Ramos (cell line): ENCODE measurements around the gene PKHD1.

ENCODE experiments used
- in situ Hi-C: fragments of 300-500 bp; cut with MboI; formaldehyde crosslinking; loops from one replicate; pipeline ENCODE4 v1.14.3; 2022; ENCODE audit warnings: low sequenced_read_pairs; ENCODE audit not compliant: unreplicated experiment

Gene PKHD1

GRCh38 chr6:51824940-51825339 is 262.5 kb downstream of the PKHD1 start:
- in situ Hi-C loops: no loop called here

DNA sequence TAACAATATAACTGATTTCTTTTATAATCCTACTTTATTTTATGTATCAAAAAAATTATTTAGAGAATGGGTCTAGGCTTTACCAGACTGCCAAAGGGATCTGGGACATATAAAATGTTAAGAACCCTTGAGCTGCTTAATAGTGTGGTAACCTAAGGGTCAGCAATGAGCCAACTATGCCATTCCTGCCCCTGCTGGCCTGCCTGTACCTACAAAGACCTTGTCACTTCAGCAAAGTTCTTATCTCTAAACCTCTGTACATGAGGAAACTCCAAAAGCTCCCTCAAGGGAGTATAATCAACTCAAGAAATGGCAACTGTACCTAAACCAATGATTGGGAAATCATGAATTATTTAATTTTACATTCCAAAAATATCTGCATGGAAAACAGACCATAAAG is 266.9 kb downstream of the PKHD1 start:
- in situ Hi-C loops: no loop called here

DNA sequence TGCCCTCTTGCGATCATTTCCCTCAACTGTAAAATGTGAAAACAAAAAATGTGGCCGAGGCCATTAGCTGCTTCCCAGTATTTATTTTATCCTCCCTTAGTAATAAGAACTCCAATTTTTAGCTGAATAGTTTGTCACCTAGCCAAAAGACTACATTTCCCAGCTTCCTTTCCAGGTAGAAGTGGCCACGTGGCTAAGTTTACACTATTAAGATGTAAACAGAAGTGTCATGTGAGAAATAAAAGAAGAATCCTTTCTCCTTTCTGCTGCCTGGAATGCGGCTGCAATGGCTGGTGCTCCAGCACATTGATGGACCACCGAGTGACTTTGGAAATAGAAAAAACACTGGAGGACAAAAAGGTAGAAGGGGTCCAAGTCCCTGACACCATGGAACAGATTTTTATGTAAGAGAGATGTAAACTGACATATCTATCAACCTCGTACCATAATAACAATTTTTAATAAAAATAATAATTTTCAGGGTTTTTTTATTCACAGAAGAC is 268.8 kb downstream of the PKHD1 start:
- in situ Hi-C loops: no loop called here

- in situ Hi-C loops: no loop called here
These were observed 269.6 kb downstream of the PKHD1 start for GRCh38 chr6:51817832-51818231.

- in situ Hi-C loops: no loop called here
These were observed 273.0 kb downstream of the PKHD1 start for GRCh38 chr6:51814418-51814817.

DNA sequence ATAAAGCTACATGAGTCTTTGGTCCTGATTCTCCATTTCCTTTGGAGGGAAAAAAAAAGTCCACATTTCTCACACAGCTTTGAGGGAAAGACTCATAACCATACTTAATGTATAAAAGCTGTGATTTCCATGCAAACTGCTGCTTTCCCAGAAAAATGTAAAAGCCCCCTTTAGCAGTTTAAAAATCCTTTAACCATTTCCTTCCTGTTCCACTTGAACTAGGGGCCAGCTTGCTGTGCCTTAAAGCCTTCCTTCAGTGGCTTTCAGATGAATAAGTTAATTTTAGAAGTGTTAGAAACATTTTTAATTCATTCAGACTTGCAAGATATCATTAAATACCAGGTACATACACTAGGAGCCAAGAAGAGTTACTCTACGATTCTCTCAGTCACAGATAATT is 273.5 kb downstream of the PKHD1 start:
- in situ Hi-C loops: no loop called here

DNA sequence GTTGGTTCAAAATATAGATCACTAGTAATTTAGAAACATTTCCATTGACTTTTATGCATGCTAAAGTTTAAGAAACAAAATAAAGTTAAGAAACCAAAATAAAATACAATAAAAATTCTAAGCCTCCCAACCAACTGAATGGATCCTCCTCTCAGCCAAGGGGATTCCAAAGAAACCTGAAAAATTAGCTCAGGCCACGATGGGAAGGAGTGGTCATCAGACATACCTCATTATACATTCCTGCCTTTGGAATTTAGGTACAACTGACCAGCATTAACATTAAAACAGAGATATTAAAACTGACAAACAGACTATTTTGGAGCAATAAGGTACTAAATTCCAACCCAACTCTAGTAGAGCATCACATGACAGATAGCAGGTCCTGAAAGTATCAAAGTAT is 275.2 kb downstream of the PKHD1 start:
- in situ Hi-C loops: no loop called here

GRCh38 chr6:51805517-51805916 is 281.9 kb downstream of the PKHD1 start:
- in situ Hi-C loops: no loop called here

DNA sequence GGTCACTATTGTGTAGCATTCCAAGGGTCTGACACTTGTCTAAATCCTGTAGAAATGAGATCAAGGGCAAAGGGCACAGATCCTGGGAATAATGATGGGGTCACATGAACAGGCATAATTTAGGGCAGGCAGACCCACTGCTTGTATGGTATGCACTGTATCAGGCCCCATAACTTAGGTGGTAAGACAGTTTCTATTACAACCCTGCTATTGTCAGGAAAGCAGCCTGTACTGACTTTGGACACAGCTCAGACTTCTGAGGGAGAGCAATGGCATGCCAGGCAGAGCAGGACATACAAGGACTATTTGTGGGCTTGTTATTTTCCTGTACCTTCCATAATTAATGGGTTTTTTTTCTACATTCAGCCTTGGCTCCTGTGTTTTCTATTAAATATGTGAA is 286.8 kb downstream of the PKHD1 start:
- in situ Hi-C loops: no loop called here

- in situ Hi-C loops: no loop called here
These were observed 294.0 kb downstream of the PKHD1 start for GRCh38 chr6:51793393-51793792.

DNA sequence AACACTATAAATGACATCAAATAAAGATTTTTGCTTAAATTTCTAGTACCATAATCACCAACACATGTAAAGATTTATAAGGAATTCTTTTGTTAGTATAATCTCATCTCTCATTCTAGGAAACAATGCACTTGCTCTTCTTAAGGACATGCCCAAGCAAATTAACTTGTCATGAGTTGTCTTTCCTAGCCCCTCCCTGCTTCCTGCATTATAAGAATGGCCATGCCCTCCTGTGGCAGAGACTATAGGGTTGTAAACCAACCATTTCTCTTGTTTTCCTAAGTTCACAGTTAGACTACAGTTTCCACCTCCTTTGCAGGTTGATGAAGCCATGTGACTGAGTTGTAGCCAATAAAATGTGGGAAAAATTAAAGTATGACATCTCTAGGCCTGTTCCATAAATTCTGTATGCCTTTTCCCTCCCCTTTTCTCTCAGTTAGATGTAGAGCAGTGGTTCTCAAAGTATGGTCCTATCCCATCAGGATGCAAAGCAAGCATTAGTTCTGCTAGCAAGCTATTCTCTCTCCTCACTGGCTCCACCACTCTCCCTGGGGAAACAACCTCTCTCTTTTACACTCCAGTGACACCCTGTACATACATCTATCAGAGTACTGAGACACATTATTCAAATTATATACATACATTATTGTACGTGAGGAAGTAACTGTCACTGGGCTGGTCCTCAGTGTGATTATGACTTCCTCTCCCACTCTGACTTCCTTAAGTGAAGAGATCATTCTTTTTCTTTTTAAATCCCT is 295.0 kb downstream of the PKHD1 start:
- in situ Hi-C loops: no loop called here

DNA sequence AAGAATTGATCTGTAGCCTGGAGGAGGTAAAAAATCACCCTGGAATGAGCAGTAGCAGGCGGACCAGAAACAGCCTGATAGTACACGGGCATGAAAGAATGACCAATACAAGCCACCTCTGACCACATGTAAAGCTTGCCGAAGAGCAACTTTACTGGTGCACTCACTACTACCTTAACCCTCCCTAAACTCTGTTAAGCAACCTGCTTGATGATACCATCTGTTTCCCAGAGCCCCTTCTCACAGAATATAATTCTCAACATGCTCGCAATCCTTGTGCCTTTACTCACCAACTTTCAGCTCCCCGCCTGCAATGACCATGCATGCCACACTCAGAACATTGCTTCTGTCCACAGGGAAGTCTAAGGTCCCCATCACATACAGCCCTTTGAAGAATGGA is 296.5 kb downstream of the PKHD1 start:
- in situ Hi-C loops: no loop called here

- in situ Hi-C loops: no loop called here
These were observed 299.3 kb downstream of the PKHD1 start for GRCh38 chr6:51788121-51788520.

GRCh38 chr6:51778666-51779065 is 308.7 kb downstream of the PKHD1 start:
- in situ Hi-C loops: no loop called here

GRCh38 chr6:51777618-51778017 is 309.8 kb downstream of the PKHD1 start:
- in situ Hi-C loops: no loop called here

GRCh38 chr6:51775942-51776860 is 311.2 kb downstream of the PKHD1 start:
- in situ Hi-C loops: no loop called here

DNA sequence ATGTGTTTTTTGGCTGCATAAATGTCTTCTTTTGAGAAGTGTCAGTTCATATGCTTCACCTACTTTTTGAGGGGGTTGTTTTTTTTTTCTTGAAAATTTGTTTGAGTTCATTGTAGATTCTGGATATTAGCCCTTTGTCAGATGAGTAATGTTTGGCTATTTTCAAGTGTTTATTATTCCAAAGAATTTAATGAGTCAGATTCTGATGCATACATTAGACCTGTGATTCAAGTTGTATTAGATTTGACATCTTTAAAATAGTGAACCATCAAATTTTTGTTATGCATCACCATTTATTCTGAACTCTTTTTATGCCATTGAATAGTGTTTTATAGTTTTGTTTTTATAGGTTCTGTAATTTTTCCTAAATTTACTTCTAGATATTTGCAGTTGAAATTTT is 319.3 kb downstream of the PKHD1 start:
- in situ Hi-C loops: no loop called here

GRCh38 chr6:51765230-51765629 is 322.2 kb downstream of the PKHD1 start:
- in situ Hi-C loops: no loop called here

GRCh38 chr6:51753635-51754034 is 333.8 kb downstream of the PKHD1 start:
- in situ Hi-C loops: loop anchor here (10.0 kb wide), 1 partner anchor 939 kb away; the partner anchor contains the start of gene TFAP2B

GRCh38 chr6:51743999-51744398 is 343.4 kb downstream of the PKHD1 start:
- in situ Hi-C loops: no loop called here

DNA sequence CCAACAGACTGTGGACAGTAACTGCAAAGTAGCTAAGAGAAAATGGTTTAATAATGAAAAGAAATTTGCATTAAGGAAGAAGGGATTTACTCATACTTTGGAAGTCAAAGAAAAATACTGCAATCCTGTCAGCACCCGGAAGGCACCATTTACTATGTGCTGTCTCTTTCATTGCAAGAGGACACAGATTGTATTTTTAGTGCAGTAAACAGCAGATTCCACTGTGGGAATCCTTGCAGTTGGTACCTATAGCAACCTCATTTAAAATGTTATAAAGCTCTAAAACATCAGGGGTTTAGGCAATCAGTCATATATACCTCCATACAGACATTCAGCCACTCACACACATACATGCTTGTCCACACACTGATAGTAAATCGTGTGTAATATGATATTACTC is 346.8 kb downstream of the PKHD1 start:
- in situ Hi-C loops: no loop called here
